H1 (cell line): ENCODE measurements around the gene NINJ2.

Experiments used
- CHD2 ChIP-seq: IDR thresholded peaks from 2 replicates; pipeline ENCODE4 v1.6.1; 2012; ENCODE audit warnings: low read length, improper control_type of control experiment
- EZH2 ChIP-seq: fragments of 200-600 bp; sonication (generic); IDR thresholded peaks from 2 replicates; pipeline ENCODE4 v1.7.1; 2012; ENCODE audit warnings: low read depth, mild to moderate bottlenecking, moderate library complexity, low read length, inconsistent platforms; ENCODE audit not compliant: severe bottlenecking
- FOSL1 ChIP-seq: IDR thresholded peaks from 2 replicates; pipeline ENCODE4 v1.6.1; 2011; ENCODE audit warnings: mild to moderate bottlenecking, low read depth, low read length, moderate library complexity; ENCODE audit not compliant: insufficient read depth
- GABPA ChIP-seq: IDR thresholded peaks from 2 replicates; pipeline ENCODE4 v1.6.1; 2011; ENCODE audit warnings: mild to moderate bottlenecking, low read length, moderate library complexity, borderline replicate concordance; ENCODE audit not compliant: insufficient read depth
- PHF8 ChIP-seq: fragments of 200-600 bp; sonication (generic); conservative IDR thresholded peaks from 2 replicates; pipeline ENCODE4 v1.7.1; 2012; ENCODE audit warnings: low read depth, mild to moderate bottlenecking, inconsistent platforms, low read length, moderate library complexity
- POLR2A ChIP-seq, 2 experiments: IDR thresholded peaks; 1 replicate in 1 of 2; 2 replicates in 1 of 2; pipeline ENCODE4 v1.6.1; 2011; ENCODE audit warnings: low read depth in 2 of 2, low read length in 2 of 2, mild to moderate bottlenecking in 2 of 2; ENCODE audit errors: control extremely low read depth in 1 of 2
- POLR2AphosphoS5 ChIP-seq: IDR thresholded peaks from 2 replicates; pipeline ENCODE4 v1.6.1; 2011; ENCODE audit warnings: low read depth, low read length
- RBBP5 ChIP-seq: IDR thresholded peaks from 2 replicates; pipeline ENCODE4 v1.7.1; 2012; ENCODE audit warnings: low read depth, mild to moderate bottlenecking, inconsistent platforms, low read length, moderate library complexity, borderline replicate concordance
- SAP30 ChIP-seq: fragments of 300-600 bp; sonication (generic); IDR thresholded peaks from 2 replicates; pipeline ENCODE4 v1.7.1; 2012; ENCODE audit warnings: low read length, moderate library complexity, mild to moderate bottlenecking, inconsistent platforms; ENCODE audit not compliant: insufficient read depth, insufficient replicate concordance
- SIN3A ChIP-seq, 2 experiments: IDR thresholded peaks in 1 of 2; conservative IDR thresholded peaks in 1 of 2; 2 replicates each; pipeline ENCODE4 v1.6.1; 2011 to 2012; ENCODE audit warnings: low read length in 2 of 2, improper control_type of control experiment in 1 of 2, low read depth in 1 of 2, mild to moderate bottlenecking in 1 of 2
- SIX5 ChIP-seq: IDR thresholded peaks from 2 replicates; pipeline ENCODE4 v1.6.1; 2011; ENCODE audit warnings: mild to moderate bottlenecking, low read depth, low read length
- TAF1 ChIP-seq: IDR thresholded peaks from 2 replicates; pipeline ENCODE4 v1.6.1; 2011; ENCODE audit warnings: mild to moderate bottlenecking, low read depth, low read length
- YY1 ChIP-seq: IDR thresholded peaks from 2 replicates; pipeline ENCODE4 v1.6.1; 2011; ENCODE audit warnings: low read depth, mild to moderate bottlenecking, low read length
- TF ChIP-seq, protein P1 (sequence below), 3 experiments: IDR thresholded peaks; 1 replicate in 2 of 3; 2 replicates in 1 of 3; pipeline versions ENCODE4 v1.5.1 to v1.6.1; 2011; ENCODE audit warnings: low read length in 3 of 3, mild to moderate bottlenecking in 3 of 3, inconsistent platforms in 2 of 3, low read depth in 1 of 3, moderate library complexity in 1 of 3; ENCODE audit not compliant: insufficient read depth in 1 of 3; ENCODE audit errors: control extremely low read depth in 1 of 3

GRCh38 chr12:545835-546234 is 117.4 kb downstream of the NINJ2 start:
- no peak for TF ChIP-seq PHF8
- no peak for TF ChIP-seq POLR2AphosphoS5
- TF ChIP-seq, protein P1, sequence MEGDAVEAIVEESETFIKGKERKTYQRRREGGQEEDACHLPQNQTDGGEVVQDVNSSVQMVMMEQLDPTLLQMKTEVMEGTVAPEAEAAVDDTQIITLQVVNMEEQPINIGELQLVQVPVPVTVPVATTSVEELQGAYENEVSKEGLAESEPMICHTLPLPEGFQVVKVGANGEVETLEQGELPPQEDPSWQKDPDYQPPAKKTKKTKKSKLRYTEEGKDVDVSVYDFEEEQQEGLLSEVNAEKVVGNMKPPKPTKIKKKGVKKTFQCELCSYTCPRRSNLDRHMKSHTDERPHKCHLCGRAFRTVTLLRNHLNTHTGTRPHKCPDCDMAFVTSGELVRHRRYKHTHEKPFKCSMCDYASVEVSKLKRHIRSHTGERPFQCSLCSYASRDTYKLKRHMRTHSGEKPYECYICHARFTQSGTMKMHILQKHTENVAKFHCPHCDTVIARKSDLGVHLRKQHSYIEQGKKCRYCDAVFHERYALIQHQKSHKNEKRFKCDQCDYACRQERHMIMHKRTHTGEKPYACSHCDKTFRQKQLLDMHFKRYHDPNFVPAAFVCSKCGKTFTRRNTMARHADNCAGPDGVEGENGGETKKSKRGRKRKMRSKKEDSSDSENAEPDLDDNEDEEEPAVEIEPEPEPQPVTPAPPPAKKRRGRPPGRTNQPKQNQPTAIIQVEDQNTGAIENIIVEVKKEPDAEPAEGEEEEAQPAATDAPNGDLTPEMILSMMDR (IDR thresholded peaks at IDR 0.05; ENCODE audit: control extremely low read depth in 1 of 3, insufficient read depth in 1 of 3, low read depth in 1 of 3, low read length in 3 of 3): no peak
- TF ChIP-seq RBBP5: no peak
- no peak for TF ChIP-seq GABPA
- TF ChIP-seq YY1: no peak
- TF ChIP-seq POLR2A (IDR thresholded peaks at IDR 0.05; ENCODE audit: control extremely low read depth in 1 of 2, low read depth in 2 of 2, low read length in 2 of 2): no peak
- no peak for TF ChIP-seq SAP30
- no peak for TF ChIP-seq SIX5
- TF ChIP-seq SIN3A (conservative IDR thresholded peaks at IDR 0.05 in 1 of 2, IDR thresholded peaks at IDR 0.05 in 1 of 2; ENCODE audit: low read depth in 1 of 2, low read length in 2 of 2): no peak
- no peak for TF ChIP-seq TAF1
- TF ChIP-seq CHD2: no peak
- TF ChIP-seq FOSL1: no peak
- TF ChIP-seq EZH2: no peak
